Measurements from ENCODE around the gene CTU1. TPM values are rescaled to one million over a fixed set of nuclear protein-coding genes. Genes with fewer than 3 reads are reported as not detected.

CTU1 gene
- total and polyA plus RNA-seq, 2 of the 4 experiments (the other 2 are of a cell fraction) = 2.0 to 3.3 TPM

GRCh38 chr19:51124216-51124615 is 16.0 kb upstream of the CTU1 start:
- Histone ChIP-seq H3K9me1 (ENCODE audit: insufficient read depth, low read length) (peaks cover 4% of the 10 kb centered on the region; the same call in 1 of the 2 replicates), H4K20me1 (ENCODE audit: insufficient read depth, low read length) (no peaks in the 10 kb centered on the region), H2BK5ac (ENCODE audit: low read depth, low read length, poor library complexity, severe bottlenecking) (no peak overlapping the region), H3K9ac (ENCODE audit: low read depth, low read length) (no peak overlapping the region), H4K5ac (ENCODE audit: low read depth, low read length) (no peak overlapping the region), H4K8ac (ENCODE audit: low read depth in 2 of 2, low read length in 2 of 2) (no peak overlapping the region), H3K36me3 (ENCODE audit: control insufficient read depth, insufficient read depth, low read length) (no peaks in the 10 kb centered on the region), H2BK120ac (ENCODE audit: low read depth, low read length) (no peak overlapping the region), H3K27me3 (ENCODE audit: control insufficient read depth, insufficient read depth, low read length) (no peaks in the 10 kb centered on the region), H3K27ac (ENCODE audit: insufficient read depth, low read length) (no peak overlapping the region), H3K4me2 (ENCODE audit: low read depth, low read length) (no peak overlapping the region), H3K4me1 (ENCODE audit: control insufficient read depth, insufficient read depth, low read length) (0 out of 2 replicates have a peak, but pooled peaks cover 2% of the 10 kb centered on the region), H3K4ac (ENCODE audit: low read depth, low read length) (no peak overlapping the region), H3K4me3 (ENCODE audit: insufficient read depth, low read depth, low read length) (no peak overlapping the region), H2BK20ac (ENCODE audit: low read depth, low read length) (no peak overlapping the region), H2AK9ac (replicated peaks; ENCODE audit: low read depth, low read length, poor library complexity) (no peak overlapping the region), H4K91ac (ENCODE audit: insufficient read depth, low read depth, low read length) (no peak overlapping the region), H2AK5ac (ENCODE audit: low read depth, low read length) (no peak overlapping the region), H2AFZ (replicated peaks; ENCODE audit: low read length, poor library complexity) (no peak overlapping the region), H3K9me3 (ENCODE audit: control insufficient read depth, insufficient read depth, low read length) (no peaks in the 10 kb centered on the region), H3K56ac (ENCODE audit: extremely low read depth, insufficient read depth, low read length) (no peak overlapping the region), H2BK15ac (ENCODE audit: low read depth, low read length) (no peak overlapping the region), H3K18ac (ENCODE audit: low read depth, low read length) (no peak overlapping the region), H3K79me1 (ENCODE audit: low read depth in 1 of 2, low read length in 2 of 2) (no peaks in the 10 kb centered on the region), H3K23ac (ENCODE audit: low read depth, low read length) (no peak overlapping the region), H3K14ac (replicated peaks; ENCODE audit: low read depth, low read length) (no peak overlapping the region)
- WGBS, 2 experiments (ENCODE audit: extremely low coverage in 2 of 2, insufficient read length in 1 of 2) = 83% methylated on average over 2 of the region's 9 CpGs; no CpG with 5 or more reads in 1 of the 2 experiments
- TF ChIP-seq CHD1 (IDR thresholded peaks at IDR 0.05; ENCODE audit: low read depth, low read length) (no peak), POLR2A (IDR thresholded peaks at IDR 0.05; ENCODE audit: low read depth, low read length) (no peak), FOS (IDR thresholded peaks at IDR 0.05; ENCODE audit: low read depth, low read length) (no peak), BHLHE40 (IDR thresholded peaks at IDR 0.05; ENCODE audit: low read depth, low read length) (no peak), RCOR1 (IDR thresholded peaks at IDR 0.05; ENCODE audit: insufficient replicate concordance, low read length) (no peak), MAFK (IDR thresholded peaks at IDR 0.05; ENCODE audit: low read depth, low read length) (no peak), CTCF (conservative IDR thresholded peaks at IDR 0.05; ENCODE audit: low read depth, low read length) (no peak), ELK1 (IDR thresholded peaks at IDR 0.05; ENCODE audit: borderline replicate concordance, low read depth, low read length) (no peak), USF2 (IDR thresholded peaks at IDR 0.05; ENCODE audit: low read depth, low read length) (no peak), MXI1 (IDR thresholded peaks at IDR 0.05; ENCODE audit: borderline replicate concordance, low read depth, low read length) (no peak), RFX5 (IDR thresholded peaks at IDR 0.05; ENCODE audit: low read depth, low read length) (no peak), NFE2L2 (IDR thresholded peaks at IDR 0.05; ENCODE audit: low read depth, low read length) (no peak), MAZ (IDR thresholded peaks at IDR 0.05; ENCODE audit: borderline replicate concordance, low read depth, low read length) (no peak), RAD21 (IDR thresholded peaks at IDR 0.05; ENCODE audit: low read length) (no peak), CEBPB (IDR thresholded peaks at IDR 0.05; ENCODE audit: low read depth, low read length) (no peak), SMC3 (IDR thresholded peaks at IDR 0.05; ENCODE audit: low read depth, low read length) (no peak)
- DNase-seq = no peak
- no TSS peak for BruUV-seq (replicated peaks)
- ChIA-PET POLR2A (ENCODE audit: unreplicated experiment) (no interaction called here), CTCF (no interaction called here)
- intact Hi-C loops (cut with micrococcal nuclease) (no loop called here), dilution Hi-C loops (cut with HindIII; ENCODE audit: low sequenced_read_pairs, unreplicated experiment) (no loop called here), in situ Hi-C loops (cut with MboI; ENCODE audit: low sequenced_read_pairs) (no loop called here)
- no peak for ATAC-seq (ENCODE audit: low read depth)

All from IMR-90 (cell line).